AG04450 (cell line): ENCODE measurements around the gene C6orf118. TPM values are rescaled to one million over a fixed set of nuclear protein-coding genes. Genes with fewer than 3 reads are reported as not detected.

Experiments
- CTCF ChIA-PET: fragments of 300-600, 350-600 bp; formaldehyde crosslinking; extraction: SDS; loops from one replicate; lab custom pipeline; 2022; ENCODE audit warnings: antibody characterized with exemption, inconsistent platforms; lab: Charles Lee
- POLR2A ChIA-PET: fragments of 350-600 bp; formaldehyde crosslinking; extraction: SDS; loops from one replicate; lab custom pipeline; 2021; ENCODE audit warnings: antibody characterized with exemption, inconsistent platforms; lab: Yijun Ruan, JAX
- DNase-seq: peaks from one replicate; pipeline ENCODE4 v3.0.0-alpha.2; 2011; ENCODE audit warnings: low read depth, low spot score
- H3K27ac ChIP-seq: one replicate; pipeline ENCODE4 v1.5.1; 2012; ENCODE audit warnings: low read depth, low read length, control low read depth
- H3K27me3 ChIP-seq: one replicate; pipeline ENCODE4 v1.6.0; 2012; ENCODE audit warnings: low read length; ENCODE audit not compliant: control insufficient read depth, insufficient read depth
- H3K4me3 ChIP-seq: 2 replicates; pipeline ENCODE4 v1.5.1; 2011; ENCODE audit warnings: mild to moderate bottlenecking, low read depth, low read length, control low read depth
- H3K9me3 ChIP-seq: 2 replicates; pipeline ENCODE4 v1.5.1; 2012; ENCODE audit warnings: low read length; ENCODE audit not compliant: control insufficient read depth, insufficient read depth
- polyA plus RNA-seq: library from polyadenylated mRNA; depleted of rRNA; stranded (reverse); fragments of >200 nt; gene quantifications from 2 replicates; pipeline ENCODE4 v1.2.3, GENCODE V29; 2011
- TF ChIP-seq, protein P1 (sequence below): IDR thresholded peaks from 2 replicates; pipeline ENCODE4 v1.5.1; 2011; ENCODE audit warnings: low read depth, low read length, control low read depth, inconsistent platforms

The C6orf118 gene
- polyA plus RNA-seq, 1 experiment, result not detected

DNA sequence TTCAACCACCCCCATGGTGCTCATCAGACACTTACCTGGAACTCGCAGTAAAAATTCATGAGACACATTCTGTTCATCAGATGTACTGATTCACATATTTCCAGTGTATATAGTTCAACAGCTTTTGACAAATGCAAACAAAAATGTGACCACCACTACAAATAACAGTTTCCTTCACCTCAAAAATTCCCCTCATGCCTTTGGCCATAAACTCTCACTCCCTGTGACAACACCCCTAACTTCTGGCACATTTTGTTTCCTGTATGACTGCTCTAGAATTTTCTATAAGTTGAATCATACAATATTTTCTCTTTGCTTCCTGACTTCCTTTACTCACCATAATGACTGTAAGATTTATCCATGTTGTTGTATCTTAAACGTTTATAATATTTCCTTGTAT lies 63.7 kb downstream of the C6orf118 start:
- CTCF ChIA-PET, result no interaction called here
- POLR2A ChIA-PET, result no interaction called here
- no peaks in the 10 kb centered on the region for H3K27me3 ChIP-seq
- TF ChIP-seq, protein P1, sequence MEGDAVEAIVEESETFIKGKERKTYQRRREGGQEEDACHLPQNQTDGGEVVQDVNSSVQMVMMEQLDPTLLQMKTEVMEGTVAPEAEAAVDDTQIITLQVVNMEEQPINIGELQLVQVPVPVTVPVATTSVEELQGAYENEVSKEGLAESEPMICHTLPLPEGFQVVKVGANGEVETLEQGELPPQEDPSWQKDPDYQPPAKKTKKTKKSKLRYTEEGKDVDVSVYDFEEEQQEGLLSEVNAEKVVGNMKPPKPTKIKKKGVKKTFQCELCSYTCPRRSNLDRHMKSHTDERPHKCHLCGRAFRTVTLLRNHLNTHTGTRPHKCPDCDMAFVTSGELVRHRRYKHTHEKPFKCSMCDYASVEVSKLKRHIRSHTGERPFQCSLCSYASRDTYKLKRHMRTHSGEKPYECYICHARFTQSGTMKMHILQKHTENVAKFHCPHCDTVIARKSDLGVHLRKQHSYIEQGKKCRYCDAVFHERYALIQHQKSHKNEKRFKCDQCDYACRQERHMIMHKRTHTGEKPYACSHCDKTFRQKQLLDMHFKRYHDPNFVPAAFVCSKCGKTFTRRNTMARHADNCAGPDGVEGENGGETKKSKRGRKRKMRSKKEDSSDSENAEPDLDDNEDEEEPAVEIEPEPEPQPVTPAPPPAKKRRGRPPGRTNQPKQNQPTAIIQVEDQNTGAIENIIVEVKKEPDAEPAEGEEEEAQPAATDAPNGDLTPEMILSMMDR, result no peak
- no peak for DNase-seq
- no peak overlapping the region for H3K27ac ChIP-seq
- H3K4me3 ChIP-seq, result no peak overlapping the region
- peaks cover 29% of the 10 kb centered on the region; the same call in 1 of the 2 replicates for H3K9me3 ChIP-seq

DNA sequence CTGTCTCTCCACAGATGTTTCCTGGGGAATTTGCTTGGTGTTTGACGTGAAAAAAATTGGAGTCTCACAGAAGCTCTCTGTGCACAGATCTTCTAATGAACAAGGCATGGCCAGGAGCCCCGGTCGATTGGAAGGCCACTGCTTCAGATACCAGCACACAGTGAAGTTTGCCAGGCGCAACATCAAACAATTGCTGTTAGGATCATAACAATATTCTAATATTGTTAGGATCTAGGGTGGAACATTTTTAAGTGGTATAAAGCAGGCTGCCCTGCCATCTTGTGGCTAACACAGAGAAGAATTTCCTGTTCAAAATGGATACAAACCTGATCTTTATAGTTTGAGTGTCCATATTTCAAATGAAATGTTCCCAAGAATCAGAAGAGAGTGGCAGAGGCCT lies 64.1 kb downstream of the C6orf118 start:
- DNase-seq, result no peak

DNA sequence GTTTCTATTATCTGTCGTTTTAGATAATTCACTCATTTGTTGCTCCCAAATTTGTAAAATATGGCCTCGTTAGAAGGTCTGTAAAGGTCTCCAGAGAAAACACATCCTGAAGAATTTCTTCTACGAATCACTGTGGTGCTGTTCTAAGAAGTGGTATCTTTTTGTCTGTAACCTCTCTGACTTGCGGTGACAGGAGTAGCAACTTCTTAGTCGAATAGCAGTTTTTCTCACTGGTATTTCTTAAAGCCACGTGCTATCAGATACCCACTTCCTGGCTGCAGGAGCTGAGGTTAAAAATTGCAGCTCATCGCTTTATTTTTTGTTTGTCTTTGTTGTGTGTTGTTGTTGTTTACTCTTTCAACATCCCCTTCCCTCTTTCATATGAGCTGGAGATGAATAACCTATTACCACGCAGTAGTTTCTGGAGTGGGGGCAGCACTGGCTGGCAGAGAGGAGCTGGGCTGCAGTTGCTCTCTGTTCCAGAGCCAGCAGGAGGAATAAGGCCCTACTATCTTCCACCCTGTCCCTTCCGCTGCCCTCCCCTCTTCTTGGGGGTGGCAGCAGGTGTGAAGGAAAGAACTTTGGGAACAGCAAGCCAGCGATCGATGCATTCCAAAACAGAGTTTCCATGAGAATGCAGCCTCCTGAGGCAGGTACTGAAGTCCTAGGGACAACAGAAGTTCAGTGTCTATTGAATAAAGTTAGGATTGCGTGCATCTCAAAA lies 64.7 kb downstream of the C6orf118 start:
- CTCF ChIA-PET, result interaction anchor here (0.6 kb wide), 1 partner anchor 10 kb away, joined by 3 read pairs; no protein-coding TSS in a partner anchor
- no peaks in the 10 kb centered on the region for H3K27me3 ChIP-seq
- H3K9me3 ChIP-seq, result peaks cover 30% of the 10 kb centered on the region; the same call in 1 of the 2 replicates
- no peak for DNase-seq
- TF ChIP-seq, protein P1, result no peak
- H3K27ac ChIP-seq, result no peak overlapping the region
- H3K4me3 ChIP-seq, result no peak overlapping the region
- POLR2A ChIA-PET, result no interaction called here

More for the DNA sequence above, 64.1 kb downstream of the C6orf118 start:
- POLR2A ChIA-PET, result no interaction called here
- H3K9me3 ChIP-seq, result peaks cover 31% of the 10 kb centered on the region; the same call in 1 of the 2 replicates
- H3K27ac ChIP-seq, result no peak overlapping the region
- TF ChIP-seq, protein P1, result no peak
- CTCF ChIA-PET, result interaction anchor here (0.6 kb wide), 1 partner anchor 11 kb away, joined by 3 read pairs; no protein-coding TSS in a partner anchor
- no peak overlapping the region for H3K4me3 ChIP-seq
- no peaks in the 10 kb centered on the region for H3K27me3 ChIP-seq

DNA sequence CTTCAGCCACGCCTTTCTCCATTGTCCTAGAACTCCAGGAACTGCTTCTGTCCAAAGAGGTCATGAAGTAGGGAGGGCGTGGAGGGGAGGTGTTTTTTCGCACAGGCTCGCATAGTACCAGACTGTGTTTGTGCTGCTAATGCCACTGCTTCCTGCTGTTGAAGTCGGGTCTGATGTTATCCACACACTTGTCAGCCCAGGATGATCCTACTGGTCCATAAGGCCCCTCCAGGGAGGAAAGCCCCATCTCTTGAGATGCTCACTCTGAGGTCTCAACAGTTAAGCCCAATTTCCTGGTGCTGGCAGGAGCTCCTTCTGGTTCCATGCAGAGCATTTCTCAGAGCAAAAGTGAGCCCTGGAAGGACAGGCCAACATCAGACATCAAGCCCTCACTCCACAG lies 65.6 kb downstream of the C6orf118 start:
- no peak overlapping the region for H3K27ac ChIP-seq
- H3K27me3 ChIP-seq, result no peaks in the 10 kb centered on the region
- ChIA-PET POLR2A (no interaction called here), CTCF (no interaction called here)
- TF ChIP-seq, protein P1, result no peak
- no peak for DNase-seq
- H3K4me3 ChIP-seq, result no peak overlapping the region
- peaks cover 30% of the 10 kb centered on the region; the same call in 1 of the 2 replicates for H3K9me3 ChIP-seq

DNA sequence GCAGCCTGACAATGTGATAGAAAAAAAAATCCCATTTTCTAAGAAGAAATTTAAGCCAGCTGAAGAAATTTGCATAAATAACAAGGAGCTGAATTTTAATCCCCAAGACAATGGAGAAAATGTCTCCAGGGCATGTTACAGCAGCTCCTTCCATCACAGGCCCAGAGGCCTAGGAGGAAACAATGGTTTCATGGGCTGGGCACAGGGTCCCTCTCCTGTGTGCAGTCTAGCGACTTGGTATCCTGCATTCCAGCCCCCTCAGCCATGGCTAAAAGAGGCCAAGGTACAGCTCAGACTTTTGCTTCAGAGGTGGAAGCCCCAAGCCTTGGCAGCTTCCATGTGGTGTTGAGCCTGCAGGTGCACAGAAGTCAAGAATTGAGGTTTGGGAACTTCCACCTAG lies 73.1 kb downstream of the C6orf118 start:
- ChIA-PET POLR2A (no interaction called here), CTCF (no interaction called here)
- TF ChIP-seq, protein P1, result no peak
- Histone ChIP-seq H3K27me3 (no peaks in the 10 kb centered on the region), H3K4me3 (no peak overlapping the region), H3K9me3 (peaks cover 33% of the 10 kb centered on the region), H3K27ac (no peak overlapping the region)
- DNase-seq, result no peak
